Stimulated activated CD8-positive, alpha-beta memory T cell treated with anti-CD3 and anti-CD28 coated beads, Interleukin-7, amount 100 ng/mL, for 24 hours (primary cell): ENCODE data around the gene COL16A1.

Source experiments
- DNase-seq: peaks from one replicate; pipeline ENCODE4 v3.0.0-alpha.2; 2020; ENCODE audit warnings: low read depth

The COL16A1 gene

DNA sequence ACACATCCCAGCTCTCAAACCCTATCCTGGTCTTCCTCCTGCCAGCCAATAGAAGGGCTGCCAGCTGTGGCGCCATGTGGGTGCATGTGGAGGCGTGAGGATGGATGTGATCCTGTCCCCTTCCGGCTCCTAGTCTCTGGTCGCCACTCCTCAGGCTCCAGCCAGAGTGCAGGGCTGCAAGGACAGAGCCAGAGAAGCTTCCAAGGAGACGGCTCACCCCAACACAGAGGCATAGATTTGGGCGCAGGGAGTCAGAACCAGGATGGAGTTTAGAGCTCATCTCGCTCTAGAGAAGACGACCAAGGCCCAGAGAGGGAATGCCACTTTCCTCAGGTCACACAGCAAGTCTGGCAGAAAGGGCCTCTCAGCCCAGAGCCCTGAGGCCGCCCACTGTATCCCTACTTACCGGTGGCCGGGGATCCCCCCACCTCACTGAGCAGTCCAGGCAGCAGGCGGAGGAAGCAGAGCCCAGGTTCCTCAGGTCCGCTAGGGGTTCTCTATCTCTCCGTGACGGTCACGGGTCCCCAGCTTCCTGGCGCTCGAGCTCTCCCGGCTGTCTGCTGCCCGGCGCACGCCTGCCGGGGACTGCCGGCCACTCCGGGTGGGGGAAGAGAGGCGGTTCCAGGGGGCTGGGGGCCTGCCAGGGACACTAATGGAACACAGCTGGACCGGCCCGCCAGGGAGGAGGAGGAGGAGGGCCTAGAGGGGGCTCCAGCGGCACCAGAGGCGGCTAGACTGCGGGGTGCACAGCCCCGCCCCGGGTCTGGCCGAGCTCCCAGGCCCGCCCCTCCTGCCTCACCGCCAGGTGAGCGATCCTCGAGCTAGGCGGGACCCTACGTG is at the start of gene COL16A1:
Gene COL16A1, minus strand, starts transcription at position 587 of the 840 bp plus-strand sequence. CDS start 1,824 bp downstream, outside the sequence.
- no peak for DNase-seq

DNA sequence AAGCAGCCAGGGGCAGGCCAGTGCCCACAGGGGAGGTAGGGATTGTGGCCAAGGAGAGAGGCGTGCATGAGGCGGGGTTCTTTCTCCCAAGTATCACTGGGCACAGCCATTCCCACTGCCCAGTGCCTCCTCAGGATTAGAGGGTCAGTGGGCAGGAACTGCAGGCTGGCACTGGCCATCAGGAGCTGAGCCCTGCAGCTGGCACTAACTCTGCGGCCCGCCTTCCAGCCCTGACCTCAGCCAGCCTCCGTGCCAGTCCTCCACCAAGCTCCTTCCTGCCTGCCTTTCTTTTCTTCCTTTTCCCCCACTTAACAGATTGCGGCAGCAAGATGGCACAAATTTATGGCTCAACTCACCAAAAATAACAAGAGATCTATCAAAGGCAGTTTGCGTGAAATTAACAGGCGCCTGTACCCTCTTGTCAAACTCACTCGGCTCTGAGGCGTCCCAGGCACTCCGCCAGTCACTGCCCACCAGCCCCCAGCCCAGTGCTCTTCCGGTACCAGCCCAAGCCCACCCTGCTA is 49.2 kb upstream of the COL16A1 start:
- no peak for DNase-seq

DNA sequence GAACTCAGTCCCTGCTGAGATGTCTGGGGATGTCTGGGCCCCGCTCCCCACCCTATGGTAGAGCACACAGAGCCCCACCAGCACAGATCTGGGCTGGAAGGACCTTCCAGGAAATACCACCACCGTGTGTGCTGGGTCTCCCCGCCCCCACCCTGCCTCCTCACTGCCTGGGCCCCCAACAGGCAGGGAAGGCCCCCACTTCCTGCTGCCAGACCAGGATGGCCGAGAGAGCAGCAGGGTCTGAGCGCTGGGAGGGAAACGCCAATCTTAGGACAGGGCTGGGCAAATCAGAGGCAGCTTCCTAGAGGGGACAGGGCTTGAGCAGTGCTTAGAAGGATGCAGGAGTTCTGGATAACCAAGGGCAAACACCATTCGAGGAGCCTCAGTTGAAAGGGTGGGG is 48.4 kb upstream of the COL16A1 start:
- DNase-seq = no peak

DNA sequence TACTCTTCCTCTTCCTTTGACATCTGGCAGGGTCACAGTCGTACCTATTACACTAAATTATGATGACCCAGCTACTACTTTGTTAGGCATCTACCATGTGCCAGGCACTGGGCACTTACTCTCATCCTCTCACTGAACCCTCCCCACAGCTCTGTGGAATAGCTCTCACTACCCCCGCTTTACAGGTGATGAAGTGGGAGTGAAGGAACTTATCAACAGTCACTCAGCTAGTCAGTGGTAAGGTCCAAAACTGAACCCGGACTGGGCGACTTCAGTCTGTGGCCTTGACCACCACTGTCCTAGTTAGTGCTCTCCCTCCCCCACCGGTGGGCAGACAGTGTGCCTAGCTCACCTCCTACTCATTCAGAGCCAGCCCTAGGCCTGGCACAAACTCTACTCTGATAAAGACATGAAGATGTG is 48.0 kb upstream of the COL16A1 start:
- DNase-seq = no peak

DNA sequence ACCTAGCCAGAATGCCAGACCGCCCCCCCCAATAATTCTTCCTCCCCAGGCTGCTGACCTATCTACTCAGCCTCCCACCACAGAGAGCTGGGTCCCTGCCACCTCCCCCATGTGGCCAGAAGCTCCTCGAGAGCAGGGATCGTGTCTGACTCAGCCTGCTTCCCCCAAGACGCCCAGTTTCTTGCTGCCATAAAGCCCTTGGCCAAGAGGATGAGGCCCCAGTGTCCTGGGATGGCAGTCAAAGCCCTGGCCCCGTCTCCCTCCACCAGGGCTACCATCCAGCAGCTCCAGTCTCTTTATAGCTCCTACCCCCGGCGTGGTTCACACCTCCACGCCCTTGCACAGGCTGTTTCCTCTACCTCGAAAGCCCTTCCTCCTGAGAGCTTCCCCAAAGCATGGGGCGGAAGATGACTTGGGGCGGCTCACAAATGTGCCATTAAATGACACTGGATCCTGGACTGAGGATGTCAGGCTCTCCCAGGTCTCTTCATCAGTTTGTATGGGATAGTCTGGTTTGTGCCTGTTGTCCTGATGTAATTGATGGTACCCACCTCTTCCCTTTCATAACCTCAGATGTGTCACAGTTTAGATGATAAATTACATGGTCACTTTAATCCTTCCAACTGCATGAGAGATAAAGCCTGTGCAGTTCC is 47.2 kb upstream of the COL16A1 start:
- DNase-seq = no peak

DNA sequence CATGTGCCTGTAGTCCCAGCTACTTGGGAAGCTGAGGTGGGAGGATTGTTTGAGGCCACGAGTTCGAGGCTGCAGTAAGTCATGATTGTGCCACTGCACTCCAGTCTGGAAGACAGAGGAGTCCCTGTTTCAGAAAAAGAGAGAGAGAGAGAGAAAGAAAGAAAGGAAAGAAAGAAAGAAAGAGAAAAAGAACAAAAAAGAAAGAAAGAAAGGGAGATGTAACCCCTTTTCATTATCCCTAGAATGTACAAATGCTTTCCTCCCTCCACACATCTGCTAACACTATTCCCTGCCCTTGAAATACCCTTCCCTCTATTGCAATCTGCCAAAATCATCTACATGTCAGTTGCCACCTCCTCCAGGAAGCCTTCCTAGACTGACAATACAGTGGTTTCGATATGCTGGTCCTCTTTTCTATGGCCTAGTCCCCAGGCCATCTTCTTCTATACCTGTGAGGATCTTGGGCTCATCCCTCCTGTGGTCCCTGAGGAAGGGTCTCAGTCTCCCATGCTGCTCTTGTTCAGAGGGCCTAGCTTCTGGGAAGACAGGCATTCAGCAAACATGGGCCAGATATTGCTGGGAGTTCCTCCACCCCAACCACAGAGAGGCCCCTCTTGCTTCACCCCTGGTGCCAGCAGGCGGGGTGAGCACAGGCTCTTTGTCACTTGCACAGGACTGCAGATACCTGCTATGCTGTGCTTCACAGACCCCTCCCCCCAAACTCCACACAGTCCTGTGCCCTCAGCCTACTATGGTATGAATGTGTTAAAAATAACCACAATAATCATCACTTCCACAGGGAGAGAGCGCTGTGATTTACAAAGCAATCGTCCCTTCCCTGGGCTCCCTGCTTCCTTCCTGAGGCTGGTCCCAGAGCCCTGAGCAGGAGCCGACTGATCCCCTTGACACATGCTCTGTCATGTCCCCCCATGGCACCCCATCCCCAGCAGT is 46.2 kb upstream of the COL16A1 start:
- no peak for DNase-seq

DNA sequence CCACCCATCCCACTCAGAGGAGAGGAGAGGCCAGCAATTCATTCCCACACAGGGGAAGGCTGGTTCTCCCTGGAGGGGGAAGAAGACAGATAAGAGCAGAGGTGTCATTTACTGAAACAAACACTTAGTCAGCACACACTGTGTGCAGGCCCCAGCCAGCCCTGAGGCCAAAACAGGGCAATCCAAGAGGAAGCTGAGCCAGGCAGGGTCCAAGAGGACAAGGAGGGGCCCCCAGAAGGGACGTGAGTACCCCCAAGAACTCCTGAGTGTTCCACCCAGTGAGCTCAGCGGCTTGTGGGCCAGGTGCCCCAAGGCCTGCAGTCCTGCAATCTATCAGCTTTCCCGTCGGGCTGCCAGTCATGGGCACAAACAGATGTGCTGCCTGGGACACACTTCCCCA is 44.5 kb upstream of the COL16A1 start:
- no peak for DNase-seq

DNA sequence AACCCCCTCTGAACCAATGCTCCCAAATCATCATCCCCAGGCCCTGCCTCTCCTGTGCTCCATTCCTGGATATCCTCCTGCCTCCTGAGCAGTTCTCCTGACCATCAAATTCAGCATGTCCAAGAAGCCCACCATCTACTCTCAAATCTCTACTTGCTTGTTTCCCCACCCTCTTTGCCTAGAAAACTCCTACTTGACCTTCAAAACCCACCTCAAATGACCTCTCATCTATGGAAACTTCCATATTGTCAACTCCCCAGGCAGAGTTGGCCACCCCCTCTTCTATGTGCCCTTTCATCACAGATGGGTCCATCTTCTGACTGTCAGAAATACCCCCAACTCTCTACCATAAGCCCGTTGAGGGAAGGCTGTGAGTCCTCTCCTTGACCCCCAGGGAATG is 43.5 kb upstream of the COL16A1 start:
- DNase-seq = no peak

DNA sequence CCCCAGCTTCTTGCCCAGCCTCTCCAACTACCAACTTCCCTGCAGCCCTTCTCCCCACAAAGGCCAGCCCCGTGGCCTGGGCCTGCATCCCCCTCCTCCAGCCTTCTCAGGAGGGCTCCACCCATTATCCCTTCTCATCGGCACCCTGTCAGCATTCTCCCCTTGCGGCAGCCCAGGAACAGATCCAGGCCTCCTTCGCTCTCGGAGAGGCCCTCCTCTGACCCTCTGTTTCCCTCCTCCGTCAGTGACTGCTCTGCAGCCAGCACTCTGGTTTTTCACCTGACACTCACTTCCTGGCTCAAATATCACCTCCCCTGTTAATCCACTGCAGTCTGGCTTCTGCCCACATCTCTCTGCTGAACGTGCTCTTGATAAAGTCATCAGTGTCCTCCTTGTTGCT is 42.9 kb upstream of the COL16A1 start:
- no peak for DNase-seq

DNA sequence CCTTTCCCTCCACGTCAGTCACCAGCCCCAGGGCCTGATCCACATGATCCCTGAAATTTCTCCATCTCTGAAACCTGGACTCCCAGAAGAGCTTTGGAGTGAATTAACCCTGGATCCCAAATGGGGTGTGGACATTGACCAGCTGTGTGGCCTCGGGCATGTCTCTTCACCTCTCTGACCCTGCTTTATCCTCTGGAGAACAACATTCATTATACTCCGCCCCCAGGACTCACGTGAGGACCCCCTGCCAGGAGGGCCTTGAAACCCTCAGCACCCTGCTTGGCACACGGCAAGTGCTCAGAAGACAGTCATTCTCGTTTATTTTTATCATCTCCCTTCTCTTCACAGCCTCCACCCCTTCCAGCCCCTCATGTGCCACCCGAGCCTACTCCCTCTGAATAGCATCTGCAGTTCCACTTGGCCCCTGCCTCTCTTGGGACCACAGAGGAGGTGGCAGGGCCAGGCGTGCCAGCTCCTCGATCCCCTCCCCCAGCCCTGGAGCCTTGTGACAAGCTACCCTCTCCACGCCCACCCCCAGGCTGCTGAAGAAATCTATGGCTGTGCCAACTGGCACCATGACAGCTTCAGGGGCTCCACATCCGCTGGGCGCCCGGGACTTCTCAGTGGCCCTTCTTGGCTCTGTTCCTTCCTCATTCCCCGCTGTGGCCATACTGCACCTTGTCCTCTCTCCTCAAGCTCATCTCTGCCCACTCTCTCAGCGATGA is 42.3 kb upstream of the COL16A1 start:
- no peak for DNase-seq

DNA sequence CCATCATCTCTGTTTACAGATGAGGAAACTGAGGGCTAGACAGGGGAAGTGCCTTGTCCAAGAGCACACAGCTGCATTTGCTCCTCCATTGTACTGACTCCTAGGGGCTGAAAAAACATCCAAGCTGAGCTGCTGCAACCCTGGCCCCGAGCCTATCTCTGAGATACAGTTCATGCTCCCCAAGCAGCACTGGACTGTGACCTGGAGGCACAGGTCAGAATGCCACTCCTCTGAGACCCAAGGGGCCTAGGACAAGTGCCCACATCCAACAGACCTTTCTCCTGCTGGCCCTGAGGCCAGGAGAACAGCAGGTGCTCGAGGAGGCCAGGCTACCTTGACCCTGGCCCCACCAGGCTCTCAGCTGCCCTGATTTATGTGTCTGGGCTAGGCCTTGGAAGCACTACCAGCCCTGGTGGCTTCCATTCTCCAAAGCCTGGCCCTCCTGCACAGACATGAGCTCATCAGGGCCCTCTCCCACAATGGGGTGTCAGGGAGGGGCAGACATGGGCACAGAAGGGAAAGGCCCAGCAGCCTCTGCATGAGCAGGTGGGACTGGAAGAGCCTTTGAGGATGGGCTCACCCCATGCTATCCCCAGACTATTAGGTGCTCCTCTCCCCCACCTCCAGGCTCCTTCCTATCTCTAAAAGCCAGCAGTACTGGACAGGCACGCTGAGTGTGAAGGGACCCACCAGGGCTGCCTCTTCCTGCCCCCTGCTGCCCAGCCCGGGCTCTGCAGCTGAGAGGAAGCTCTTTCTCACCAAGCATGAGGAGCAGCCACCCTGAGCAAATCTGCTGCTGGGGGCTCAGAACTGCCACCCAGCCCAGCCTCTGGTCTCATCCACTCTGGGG is 41.5 kb upstream of the COL16A1 start:
- DNase-seq = no peak

DNA sequence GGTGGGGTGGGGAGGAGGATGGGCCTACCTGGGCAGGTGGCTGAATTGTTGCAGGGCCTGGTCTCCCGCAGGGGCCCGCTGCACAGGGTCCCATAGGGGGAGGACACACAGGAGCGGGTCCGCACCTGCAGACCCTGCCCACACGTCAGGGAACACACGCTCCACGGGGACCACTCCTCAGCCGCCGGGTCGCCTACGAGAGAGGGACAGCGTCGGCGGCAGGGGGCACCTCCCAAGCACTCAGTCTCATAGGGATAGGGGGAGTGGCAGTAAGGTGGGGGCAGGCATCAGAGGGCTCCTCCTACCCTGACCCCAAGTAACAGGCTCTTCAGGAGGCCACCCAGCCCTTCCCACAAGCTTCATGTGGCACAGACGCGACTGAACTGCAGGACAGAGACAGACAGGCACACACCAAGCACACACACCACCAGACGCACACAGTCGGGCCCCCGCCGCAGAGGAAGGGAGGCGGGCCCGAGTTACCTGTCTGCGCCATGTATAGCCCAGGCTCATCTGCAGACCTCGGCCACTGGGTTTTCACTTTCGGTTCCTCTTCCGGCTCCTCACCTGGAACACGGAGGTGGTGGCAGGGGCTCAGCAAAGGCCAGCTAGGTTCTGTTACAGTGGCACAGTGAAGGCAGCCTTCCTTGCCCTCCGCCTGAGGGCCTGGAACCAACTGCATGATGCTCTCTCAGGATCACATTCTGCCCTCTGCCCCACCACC is 40.5 kb upstream of the COL16A1 start:
- no peak for DNase-seq

DNA sequence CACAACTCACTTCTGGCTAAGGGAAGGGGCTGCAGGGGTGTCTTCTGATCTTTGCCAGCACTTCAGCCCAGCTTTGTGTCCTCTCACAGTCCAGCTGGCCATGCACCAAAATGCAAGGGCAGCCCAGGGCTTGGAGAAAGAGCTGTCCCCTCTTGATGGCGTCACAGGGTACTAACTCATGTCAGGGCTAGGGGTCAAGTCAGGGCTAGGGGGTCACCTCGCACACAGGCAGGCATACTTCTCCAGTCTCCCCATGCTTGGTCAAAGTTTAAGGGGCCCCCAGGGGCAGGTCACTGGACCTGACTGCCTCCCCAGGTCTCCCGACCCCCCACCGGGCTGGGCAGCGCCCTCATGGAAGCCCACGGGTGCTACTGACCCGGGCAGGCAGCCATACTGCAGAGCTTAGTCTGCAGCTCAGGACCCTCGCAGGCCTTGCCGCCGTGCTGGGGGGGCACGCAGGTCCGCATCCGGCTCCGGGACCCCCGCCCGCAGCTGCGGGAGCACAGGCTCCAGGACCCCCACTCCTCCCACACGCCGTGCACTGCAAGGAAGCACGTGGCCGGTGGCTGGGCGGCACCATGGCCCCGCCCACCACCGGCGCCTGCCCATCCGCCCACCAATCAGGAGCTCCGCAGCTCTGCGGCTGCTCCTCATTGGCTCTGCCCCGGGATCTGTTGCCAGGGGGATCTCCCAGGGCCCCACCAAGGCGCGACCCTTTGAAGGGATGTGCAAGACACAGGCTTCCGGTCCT is 38.8 kb upstream of the COL16A1 start:
- DNase-seq = no peak

DNA sequence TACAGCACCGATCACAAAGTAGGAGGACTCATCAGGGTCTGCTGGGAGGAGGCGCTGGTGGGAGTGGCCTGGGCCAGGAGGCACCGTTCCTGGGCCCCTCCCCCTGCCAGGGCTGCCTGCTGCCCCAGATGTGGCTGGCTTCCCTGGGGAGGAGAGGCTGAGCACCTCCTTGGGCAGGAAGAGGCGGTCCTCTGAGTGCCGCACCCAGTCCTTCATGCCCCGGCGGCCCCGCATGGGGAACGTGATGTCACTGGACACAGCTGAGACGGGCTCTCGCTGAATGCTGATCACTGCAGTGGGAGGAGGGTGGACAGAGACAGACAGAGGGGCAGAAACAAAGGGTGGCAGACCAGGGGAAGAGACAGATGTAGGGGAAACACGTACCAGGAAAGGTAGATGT is 35.5 kb upstream of the COL16A1 start:
- no peak for DNase-seq

DNA sequence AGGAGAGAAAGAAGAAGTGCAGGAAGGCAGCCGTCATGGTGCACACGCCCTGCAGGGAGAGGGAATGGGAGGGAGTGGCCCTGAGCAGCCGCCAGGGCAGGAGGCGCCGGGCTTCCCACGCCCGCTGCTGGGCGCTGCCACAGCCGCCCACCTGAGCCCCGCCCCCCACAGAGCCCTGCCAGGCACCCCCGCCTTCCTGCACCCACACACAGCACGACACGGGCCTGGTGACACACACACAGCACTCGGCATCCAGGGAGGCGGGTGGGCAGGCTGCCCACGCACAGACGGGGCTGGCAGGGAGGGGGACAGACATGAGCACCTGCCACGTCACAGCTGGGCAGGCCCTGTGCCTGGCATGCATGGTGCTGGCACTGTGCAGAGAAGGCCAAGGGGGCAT is 32.9 kb upstream of the COL16A1 start:
- DNase-seq = no peak

DNA sequence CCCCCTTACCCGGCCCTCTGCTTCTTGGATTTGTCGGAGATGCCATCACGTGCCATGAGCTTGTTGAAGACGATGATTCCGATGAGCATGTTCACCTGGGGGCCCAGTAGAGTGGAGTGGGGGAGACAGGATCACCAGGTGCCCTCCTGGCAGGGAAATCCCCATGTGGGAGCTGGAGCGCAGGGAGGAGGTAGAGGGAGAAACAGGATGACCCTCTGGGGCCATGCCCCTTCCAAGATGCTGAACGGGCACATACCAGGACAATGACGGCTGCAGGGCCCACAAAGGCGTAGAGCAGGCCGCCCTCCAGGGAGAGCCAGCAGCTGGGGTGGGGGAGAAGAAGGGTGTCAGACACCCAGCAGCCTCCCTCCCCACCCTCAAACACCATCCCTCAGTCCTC is 31.8 kb upstream of the COL16A1 start:
- DNase-seq = no peak

DNA sequence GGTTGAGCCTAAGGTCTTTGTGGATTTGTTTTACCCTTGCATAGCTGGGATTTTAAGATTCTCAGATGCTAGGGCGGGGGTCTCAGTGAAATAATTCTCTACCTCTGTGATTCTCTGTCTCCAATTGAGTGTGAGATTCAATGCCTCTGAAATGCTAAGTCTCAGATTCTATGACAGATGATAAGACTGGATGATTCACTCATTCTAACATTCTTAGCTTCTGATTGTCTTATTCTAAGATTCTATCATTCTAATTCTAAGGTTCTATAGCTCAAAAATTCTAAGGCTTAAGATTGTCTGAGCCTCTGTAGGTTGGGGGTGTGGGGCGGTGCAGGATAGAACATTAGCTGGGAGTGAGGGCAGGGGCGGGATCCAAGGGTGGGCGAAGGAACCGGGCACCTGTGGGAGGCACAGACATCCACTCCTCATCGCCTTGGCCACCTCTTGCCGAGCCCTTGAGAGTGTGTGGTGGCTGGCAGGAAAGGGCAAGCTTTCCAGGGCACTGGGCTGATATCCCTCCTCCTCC is 30.8 kb upstream of the COL16A1 start:
- DNase-seq = no peak

DNA sequence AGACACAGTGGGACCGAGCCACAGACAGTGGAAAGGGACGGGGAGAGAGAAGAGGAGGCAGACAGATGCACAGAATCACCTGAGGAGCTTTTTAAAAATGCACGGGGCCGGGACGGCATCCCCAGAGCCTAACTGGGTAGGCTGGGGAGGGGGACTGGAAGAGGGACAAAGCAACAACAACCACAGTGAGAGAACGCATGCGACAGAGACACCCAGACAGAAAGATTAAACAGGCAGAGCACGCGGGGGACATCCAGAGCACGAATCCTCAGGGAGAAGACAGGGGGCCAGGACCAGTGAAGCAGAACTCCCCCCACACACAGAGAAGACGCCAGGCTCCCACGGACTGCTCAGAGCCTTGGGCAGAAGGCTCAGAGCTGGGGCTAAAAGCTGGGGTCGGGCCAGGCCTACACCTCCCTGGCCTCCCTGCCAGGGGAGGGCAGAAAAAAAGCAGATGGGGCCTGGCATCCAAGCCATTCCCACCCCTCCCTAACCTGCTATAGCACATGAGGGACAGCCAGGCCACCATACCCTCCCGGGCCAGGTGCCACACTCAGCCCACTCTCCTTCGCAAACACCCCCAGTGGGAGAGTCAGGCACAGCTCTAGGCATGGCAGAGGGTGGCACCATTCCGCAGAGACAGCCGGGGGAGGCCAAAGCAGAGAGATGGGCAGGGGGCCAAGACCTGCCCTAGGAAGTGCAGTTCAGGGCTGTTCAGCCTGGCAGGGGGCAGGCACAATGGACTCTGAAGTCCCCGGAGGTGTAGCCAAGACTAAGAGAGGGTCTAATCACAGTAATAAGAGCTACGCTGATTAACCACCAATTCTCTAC is 29.8 kb upstream of the COL16A1 start:
- DNase-seq = no peak
